Endometrial microvascular endothelial cells (primary cell): ENCODE measurements around the gene TNFRSF17. TPM values are rescaled to one million over a fixed set of nuclear protein-coding genes. Genes with fewer than 3 reads are reported as not detected.
"Not testable (repeated sequence)": the region's sequence is repeated elsewhere in the genome, so short reads cannot be mapped to it uniquely, and the experiment has no call there.

Experiments
- in situ Hi-C: cut with HindIII; loops from 2 replicates; pipeline ENCODE4 v1.10.0; 2017; ENCODE audit warnings: low sequenced_read_pairs, low pct_unique_long_range_greater_than_20kb; ENCODE audit errors: inconsistent ontology term
- total RNA-seq: library from RNA; depleted of rRNA; stranded (reverse); fragments of >200 nt; gene quantifications from one replicate; pipeline ENCODE4 v1.2.3, GENCODE V29; 2015; ENCODE audit errors: inconsistent ontology term

The TNFRSF17 gene
- total RNA-seq, 1 donor from 2014 or later = not detected

GRCh38 chr16:11967195-11967911 lies 2.3 kb downstream of the TNFRSF17 start:
- in situ Hi-C loops = no loop called here

DNA sequence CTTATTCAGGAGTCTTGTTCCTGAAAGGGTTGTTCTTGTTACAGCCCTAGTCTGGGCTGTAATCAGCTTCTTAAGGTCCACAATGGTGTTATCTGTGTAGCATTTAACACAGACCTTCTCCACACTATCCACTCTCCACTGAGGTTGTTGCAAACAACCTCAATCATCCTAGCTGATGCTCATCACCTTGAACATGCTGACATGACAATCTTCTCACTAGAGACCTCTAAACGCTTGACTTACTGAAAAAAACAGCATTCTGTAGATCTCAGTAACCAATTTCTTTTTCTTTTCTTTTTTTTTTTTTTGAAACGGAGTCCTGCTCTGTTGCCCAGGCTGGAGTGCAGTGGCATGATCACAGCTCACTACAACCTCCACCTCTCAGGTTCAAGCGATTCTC lies 3.6 kb downstream of the TNFRSF17 start:
- in situ Hi-C loops = no loop called here

DNA sequence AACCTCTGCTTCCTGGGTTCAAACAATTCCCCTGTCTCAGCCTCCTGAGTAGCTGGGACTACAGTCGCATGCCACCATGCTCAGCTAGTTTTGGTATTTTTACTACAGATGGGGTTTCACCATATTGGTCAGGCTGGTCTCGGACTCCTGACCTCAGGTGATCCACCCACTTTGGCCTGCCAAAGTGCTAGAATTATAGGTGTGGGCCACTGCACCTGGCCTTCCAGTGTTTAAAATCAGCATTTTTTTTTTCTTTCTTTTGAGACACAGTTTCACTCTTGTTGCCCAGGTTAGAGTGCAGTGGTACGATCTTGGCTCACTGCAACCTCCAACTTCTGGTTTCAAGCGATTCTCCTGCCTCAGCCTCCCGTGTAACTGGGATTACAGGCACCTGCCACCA lies 5.3 kb downstream of the TNFRSF17 start:
- in situ Hi-C loops = not testable (repeated sequence)

GRCh38 chr16:11972128-11972527 lies 7.1 kb downstream of the TNFRSF17 start:
- in situ Hi-C loops = no loop called here

DNA sequence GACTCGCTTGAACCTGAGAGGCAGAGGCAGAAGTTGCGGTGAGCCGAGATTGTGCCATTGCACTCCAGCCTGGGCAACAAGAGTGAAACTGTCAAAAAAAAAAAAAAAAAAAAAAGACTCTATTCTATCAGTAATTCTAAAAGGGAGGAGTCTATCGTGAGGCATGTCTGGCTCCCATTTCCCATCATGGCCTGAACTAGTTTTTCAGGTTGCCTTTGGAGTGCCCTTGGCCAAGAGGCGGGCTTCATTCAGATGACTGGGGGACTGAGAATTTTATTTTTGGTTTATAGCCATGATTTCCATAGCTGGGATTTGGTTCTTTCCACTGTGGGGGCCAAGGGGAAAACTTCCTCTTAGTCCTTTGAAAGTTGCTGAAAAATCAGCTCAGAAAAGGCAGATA lies 8.1 kb downstream of the TNFRSF17 start:
- in situ Hi-C loops = no loop called here

DNA sequence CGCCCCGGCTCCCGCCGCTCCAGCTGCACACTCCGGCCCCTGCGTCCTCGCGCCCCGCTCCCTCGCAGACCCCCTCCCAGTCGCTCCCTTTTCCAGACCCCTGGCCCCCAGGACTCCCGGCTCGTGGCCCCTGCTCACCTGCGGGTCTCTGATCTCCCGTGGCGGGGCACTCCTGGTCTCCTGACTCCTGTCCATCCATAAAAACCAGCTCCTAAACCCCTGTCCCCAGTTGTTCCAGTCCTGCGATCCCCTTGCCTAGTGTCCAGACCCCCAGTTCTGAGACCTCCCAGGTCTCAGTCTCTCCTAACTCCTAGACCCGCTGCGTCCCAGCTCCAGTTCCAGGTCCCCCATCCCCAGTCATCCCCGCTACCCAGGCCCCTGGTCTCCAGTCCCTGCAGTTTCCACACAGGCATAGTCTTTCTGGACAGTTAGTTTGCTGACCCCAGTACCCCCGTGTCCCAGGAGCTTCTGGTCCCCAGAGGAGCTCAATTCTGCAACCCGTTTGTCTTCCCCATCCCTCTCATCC lies 11.9 kb downstream of the TNFRSF17 start:
- in situ Hi-C loops = no loop called here

DNA sequence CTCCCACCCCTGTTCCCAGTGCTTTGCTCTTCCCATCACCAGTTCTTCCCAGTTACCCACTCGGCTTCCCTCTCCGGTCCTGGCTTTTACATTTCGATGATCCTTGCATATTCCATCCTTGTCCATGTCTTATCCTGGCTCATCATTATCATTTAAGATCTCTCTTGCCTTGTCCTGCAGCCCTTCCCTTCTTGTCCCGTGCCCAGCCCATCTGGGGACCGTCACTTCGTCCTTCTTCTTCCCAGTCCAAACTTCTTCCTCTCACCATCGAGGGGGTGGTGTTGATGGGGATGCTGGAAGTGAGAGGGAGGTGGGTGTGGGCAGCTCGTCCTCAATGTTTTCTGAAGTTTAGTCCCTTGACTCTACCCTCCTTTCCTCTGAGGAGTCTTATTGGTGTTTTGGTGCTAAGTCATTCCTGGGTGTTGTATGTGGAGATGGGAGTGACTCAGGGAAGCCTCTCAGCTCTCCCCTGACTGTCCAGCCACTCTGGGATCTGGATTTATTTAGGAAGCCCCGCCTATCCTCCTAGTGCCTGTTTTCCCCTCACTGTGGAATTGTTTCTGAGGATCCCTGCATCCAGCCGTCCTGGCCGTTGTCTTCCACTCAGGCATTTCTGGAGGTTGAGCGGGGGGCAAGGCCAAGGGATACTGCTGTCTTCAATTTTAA lies 12.5 kb downstream of the TNFRSF17 start:
- in situ Hi-C loops = no loop called here

GRCh38 chr16:11978080-11978479 lies 13.1 kb downstream of the TNFRSF17 start:
- in situ Hi-C loops = no loop called here

- in situ Hi-C loops = no loop called here
These were observed 14.1 kb downstream of the TNFRSF17 start for GRCh38 chr16:11979013-11979672.

- in situ Hi-C loops = no loop called here
These were observed 15.3 kb downstream of the TNFRSF17 start for GRCh38 chr16:11980136-11980844.

DNA sequence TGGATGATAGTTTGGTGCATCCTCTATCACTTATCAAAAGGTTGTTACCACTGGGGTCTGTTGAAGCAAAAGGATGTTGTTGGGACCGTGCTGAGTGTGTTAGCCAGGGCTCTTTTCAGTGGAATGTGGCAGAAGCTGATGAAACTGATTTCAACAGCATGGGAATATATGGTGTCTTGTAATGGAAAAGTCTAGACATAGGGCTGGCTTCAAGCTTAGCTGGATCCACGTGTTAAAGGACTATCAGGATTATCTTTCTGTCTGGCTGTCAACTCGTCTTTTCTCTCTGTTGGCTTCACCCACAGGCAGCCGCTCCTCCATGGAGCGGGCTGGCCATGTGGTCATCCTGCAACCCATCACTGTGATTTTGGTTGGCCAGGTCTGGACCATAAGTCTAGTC lies 20.2 kb downstream of the TNFRSF17 start:
- in situ Hi-C loops = no loop called here

GRCh38 chr16:11986521-11987057 lies 21.6 kb downstream of the TNFRSF17 start:
- in situ Hi-C loops = no loop called here

- in situ Hi-C loops = no loop called here
These were observed 23.4 kb downstream of the TNFRSF17 start for GRCh38 chr16:11988258-11988978.

DNA sequence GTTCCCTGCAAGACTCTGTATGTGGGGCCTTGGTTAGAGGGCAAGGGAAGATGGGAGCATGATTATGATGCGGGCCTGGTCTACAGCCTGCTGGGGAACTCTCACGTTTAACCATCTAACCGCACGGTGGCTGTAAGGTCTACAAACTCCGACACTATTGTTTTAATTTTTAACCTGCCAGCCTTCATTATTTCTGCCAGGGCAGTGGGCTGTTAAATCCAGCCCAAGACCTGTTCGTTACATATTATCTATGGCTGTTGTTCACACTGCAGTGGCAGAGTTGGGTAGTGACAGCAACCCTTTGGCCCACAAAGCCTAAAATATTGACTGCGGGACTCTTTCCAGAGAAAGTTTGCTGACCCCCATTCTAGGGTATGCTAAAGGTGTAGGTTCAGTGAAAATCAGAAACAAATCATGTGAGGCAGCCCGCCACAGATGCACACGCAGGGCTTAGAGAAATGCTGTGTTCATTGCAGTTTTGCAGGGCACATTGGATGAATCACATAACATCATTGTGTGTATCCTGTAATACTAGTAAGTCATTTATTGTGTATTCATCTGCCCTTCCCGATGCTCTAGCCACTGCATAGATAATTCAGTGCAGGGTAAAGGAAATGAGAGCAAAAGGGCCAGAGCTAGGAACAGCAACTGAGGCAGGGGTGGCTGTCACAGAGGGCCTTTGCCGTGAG lies 25.8 kb downstream of the TNFRSF17 start:
- in situ Hi-C loops = no loop called here

DNA sequence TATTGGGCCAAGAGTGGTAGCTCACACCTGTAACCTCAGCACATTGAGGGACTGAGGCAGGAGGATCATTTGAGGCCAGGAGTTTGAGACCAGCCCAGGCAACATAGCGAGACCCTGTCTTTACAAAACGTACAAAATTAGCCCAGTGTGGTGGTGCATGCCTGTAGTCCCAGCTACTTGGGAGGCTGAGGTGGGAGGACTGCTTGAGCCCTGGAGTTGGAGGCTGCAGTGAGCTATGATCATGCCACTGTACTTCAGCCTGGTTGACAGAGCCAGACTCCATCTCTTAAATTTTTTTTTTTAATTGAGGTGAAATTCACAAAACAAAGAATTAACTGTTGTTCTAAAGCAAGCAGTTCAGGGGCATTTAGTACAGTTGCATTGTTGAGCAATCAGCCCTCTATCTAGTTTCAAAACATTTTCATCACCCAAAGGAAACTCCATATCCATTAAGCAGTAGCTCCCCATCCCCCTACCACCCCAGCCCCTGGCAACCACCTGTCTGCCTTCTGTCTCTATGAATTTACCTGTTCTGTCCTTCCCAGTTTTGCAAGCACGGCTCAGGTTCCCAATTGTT lies 27.1 kb downstream of the TNFRSF17 start:
- in situ Hi-C loops = no loop called here

DNA sequence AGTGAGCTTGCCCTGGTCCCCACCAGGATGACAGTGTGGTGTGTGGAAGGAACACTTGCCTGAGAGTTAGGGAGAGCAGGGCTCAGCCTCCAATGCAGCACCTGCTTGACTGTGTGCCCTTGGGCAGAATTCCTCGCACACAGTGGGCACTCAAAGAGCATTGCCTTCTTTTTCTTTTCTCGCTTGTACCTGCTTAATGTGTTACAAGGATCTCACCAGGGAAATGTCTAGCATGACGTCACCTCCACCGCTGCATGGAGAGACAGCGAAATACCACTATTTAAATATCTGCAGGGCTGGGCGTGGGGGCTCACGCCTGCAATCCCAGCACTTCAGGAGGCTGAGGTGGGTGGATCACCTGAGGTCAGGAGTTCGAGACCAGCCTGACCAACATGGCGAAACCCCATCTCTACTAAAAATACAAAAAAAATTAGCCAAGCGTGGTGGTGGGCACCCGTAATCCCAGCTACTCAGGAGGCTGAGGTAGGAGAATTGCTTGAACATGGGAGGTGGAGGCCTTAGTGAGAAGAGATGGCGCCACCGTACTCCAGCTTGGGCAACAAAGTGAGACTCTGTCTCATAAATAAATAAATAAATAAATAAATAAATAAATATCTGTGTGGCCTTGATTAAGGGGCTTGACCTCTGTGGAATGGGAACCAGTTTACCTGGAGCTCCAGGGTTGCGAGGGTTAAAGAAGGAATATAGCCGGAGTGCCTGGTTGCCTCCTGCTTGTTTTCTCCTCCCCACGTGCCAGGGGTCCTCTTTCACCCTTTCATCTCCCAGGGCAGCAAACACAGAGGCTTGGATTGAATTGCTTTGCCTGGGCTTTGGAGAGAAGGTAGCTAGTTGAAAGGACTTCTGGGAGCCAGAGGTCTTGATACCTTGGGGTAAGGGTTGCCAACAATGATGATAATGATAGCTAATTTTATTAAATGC lies 27.8 kb downstream of the TNFRSF17 start:
- in situ Hi-C loops = no loop called here
